ENCODE measurements around the gene SYNPR. TPM values are rescaled to one million over a fixed set of nuclear protein-coding genes. Genes with fewer than 3 reads are reported as not detected.

Gene SYNPR
- total and polyA plus RNA-seq, 2 donors from 2014 or later: not detected

GRCh38 chr3:63493101-63493500, 215.0 kb downstream of the SYNPR start:
- no peaks in the 10 kb centered on the region for H3K9me3 ChIP-seq (ENCODE audit: control insufficient read depth in 2 of 3, insufficient read depth in 1 of 3, low read length in 3 of 3)
- no peak overlapping the region for H3K9ac ChIP-seq (ENCODE audit: low read length in 3 of 3)
- DNase-seq (no peak), FAIRE-seq (no peak)
- no peak overlapping the region for H3K27ac ChIP-seq (ENCODE audit: low read depth in 2 of 2, low read length in 2 of 2)
- H3K27me3 ChIP-seq (ENCODE audit: control insufficient read depth, insufficient read depth, low read length): no peaks in the 10 kb centered on the region
- no peak overlapping the region for H3K4me3 ChIP-seq (ENCODE audit: low read length in 3 of 3)
- H3K36me3 ChIP-seq (ENCODE audit: control insufficient read depth in 2 of 3, insufficient read depth in 3 of 3, low read length in 3 of 3): no peaks in the 10 kb centered on the region
- no peak for TF ChIP-seq CTCF (IDR thresholded peaks at IDR 0.05; ENCODE audit: borderline replicate concordance, extremely low read depth, insufficient read depth)
- H3K4me1 ChIP-seq (ENCODE audit: control insufficient read depth in 2 of 3, insufficient read depth in 2 of 3, low read depth in 1 of 3, low read length in 3 of 3): no peaks in the 10 kb centered on the region
- intact Hi-C loops (cut with DNase I): no loop called here

DNA sequence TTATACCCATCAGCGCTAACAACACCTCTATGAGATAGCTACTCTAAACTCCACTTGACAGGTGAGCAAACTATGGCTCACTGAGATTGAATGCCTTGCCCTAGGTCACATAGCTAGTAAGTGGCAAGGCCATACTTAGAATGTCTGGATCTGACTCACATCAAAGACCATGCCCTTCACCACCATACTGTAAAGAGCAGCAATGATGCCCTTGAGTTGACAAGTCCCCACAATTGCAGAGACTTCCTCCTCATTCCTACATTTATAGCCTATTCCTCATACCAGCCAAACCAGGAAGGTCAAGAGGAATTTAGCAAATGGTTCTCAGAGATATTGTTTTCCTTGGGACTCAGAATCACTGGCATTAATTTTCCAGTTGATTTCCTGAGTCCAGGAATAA, 216.5 kb downstream of the SYNPR start:
- no peak for FAIRE-seq
- intact Hi-C loops (cut with DNase I): no loop called here

GRCh38 chr3:63497641-63498040, 219.5 kb downstream of the SYNPR start:
- intact Hi-C loops (cut with DNase I): no loop called here
- TF ChIP-seq CTCF (IDR thresholded peaks at IDR 0.05; ENCODE audit: borderline replicate concordance, extremely low read depth, insufficient read depth): no peak

More for the DNA sequence above, 216.5 kb downstream of the SYNPR start:
- H3K9ac ChIP-seq (ENCODE audit: low read length in 3 of 3): no peak overlapping the region
- no peaks in the 10 kb centered on the region for H3K27me3 ChIP-seq (ENCODE audit: control insufficient read depth, insufficient read depth, low read length)
- H3K27ac ChIP-seq (ENCODE audit: low read depth in 2 of 2, low read length in 2 of 2): no peak overlapping the region
- TF ChIP-seq CTCF (IDR thresholded peaks at IDR 0.05; ENCODE audit: borderline replicate concordance, extremely low read depth, insufficient read depth): no peak
- no peaks in the 10 kb centered on the region for H3K36me3 ChIP-seq (ENCODE audit: control insufficient read depth in 2 of 3, insufficient read depth in 3 of 3, low read length in 3 of 3)
- H3K4me3 ChIP-seq (ENCODE audit: low read length in 3 of 3): no peak overlapping the region
- no peaks in the 10 kb centered on the region for H3K4me1 ChIP-seq (ENCODE audit: control insufficient read depth in 2 of 3, insufficient read depth in 2 of 3, low read depth in 1 of 3, low read length in 3 of 3)
- H3K9me3 ChIP-seq (ENCODE audit: control insufficient read depth in 2 of 3, insufficient read depth in 1 of 3, low read length in 3 of 3): no peaks in the 10 kb centered on the region
- no peak for DNase-seq

DNA sequence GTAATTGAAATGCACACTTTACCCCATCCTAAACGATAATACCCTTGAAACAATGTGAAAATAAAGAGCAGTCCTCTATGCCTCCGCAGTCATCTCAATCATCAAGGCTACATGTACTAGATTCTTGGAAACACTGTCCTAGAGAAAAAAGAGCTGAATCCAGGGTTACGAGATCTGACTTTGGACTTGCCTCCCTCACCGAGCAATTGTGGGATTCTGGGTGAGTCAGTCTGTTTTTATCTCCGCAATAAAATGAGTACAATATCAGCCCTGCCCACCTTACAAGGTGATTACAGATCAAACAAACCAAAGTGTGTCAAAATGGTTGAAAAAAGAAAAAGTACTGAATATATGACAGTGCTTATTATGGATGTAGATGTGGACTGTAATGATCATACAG, 222.1 kb downstream of the SYNPR start:
- Histone ChIP-seq H3K27ac (ENCODE audit: low read depth in 2 of 2, low read length in 2 of 2) (no peak overlapping the region), H3K27me3 (ENCODE audit: control insufficient read depth, insufficient read depth, low read length) (no peaks in the 10 kb centered on the region), H3K4me1 (ENCODE audit: control insufficient read depth in 2 of 3, insufficient read depth in 2 of 3, low read depth in 1 of 3, low read length in 3 of 3) (no peaks in the 10 kb centered on the region), H3K36me3 (ENCODE audit: control insufficient read depth in 2 of 3, insufficient read depth in 3 of 3, low read length in 3 of 3) (no peaks in the 10 kb centered on the region), H3K9me3 (ENCODE audit: control insufficient read depth in 2 of 3, insufficient read depth in 1 of 3, low read length in 3 of 3) (no peaks in the 10 kb centered on the region), H3K9ac (ENCODE audit: low read length in 3 of 3) (no peak overlapping the region), H3K4me3 (ENCODE audit: low read length in 3 of 3) (no peak overlapping the region)
- TF ChIP-seq CTCF (IDR thresholded peaks at IDR 0.05; ENCODE audit: borderline replicate concordance, extremely low read depth, insufficient read depth): no peak
- DNase-seq (no peak), FAIRE-seq (no peak)
- intact Hi-C loops (cut with DNase I): no loop called here

More at GRCh38 chr3:63497641-63498040, 219.5 kb downstream of the SYNPR start:
- Histone ChIP-seq H3K9me3 (ENCODE audit: control insufficient read depth in 2 of 3, insufficient read depth in 1 of 3, low read length in 3 of 3) (no peaks in the 10 kb centered on the region), H3K27ac (ENCODE audit: low read depth in 2 of 2, low read length in 2 of 2) (no peak overlapping the region), H3K36me3 (ENCODE audit: control insufficient read depth in 2 of 3, insufficient read depth in 3 of 3, low read length in 3 of 3) (no peaks in the 10 kb centered on the region), H3K4me1 (ENCODE audit: control insufficient read depth in 2 of 3, insufficient read depth in 2 of 3, low read depth in 1 of 3, low read length in 3 of 3) (no peaks in the 10 kb centered on the region), H3K9ac (ENCODE audit: low read length in 3 of 3) (no peak overlapping the region), H3K27me3 (ENCODE audit: control insufficient read depth, insufficient read depth, low read length) (no peaks in the 10 kb centered on the region), H3K4me3 (ENCODE audit: low read length in 3 of 3) (no peak overlapping the region)
- FAIRE-seq (no peak), DNase-seq (no peak)

All from kidney (tissue), 14 donors.